SK-N-SH treated with all-trans-retinoic acid at 6 μM for 48 hours (cell line): ENCODE results near the gene RASSF9.

Experiments
- CSRNP3 ChIP-seq: fragments of 250-450 bp; sonication (Bioruptor Pico); IDR thresholded peaks from 2 replicates; pipeline ENCODE4 v1.5.1; 2021; ENCODE audit warnings: mild to moderate bottlenecking, moderate library complexity
- ISL1 ChIP-seq: fragments of 250-450 bp; sonication (Bioruptor Pico); IDR thresholded peaks from 2 replicates; pipeline ENCODE4 v2.1.2; 2022; ENCODE audit warnings: mild to moderate bottlenecking, moderate library complexity
- SNAI2 ChIP-seq: fragments of 250-450 bp; sonication (Bioruptor Pico); IDR thresholded peaks from 2 replicates; pipeline ENCODE4 v1.5.0; 2020; ENCODE audit warnings: mild to moderate bottlenecking, moderate library complexity
- TSHZ2 ChIP-seq: fragments of 250-450 bp; sonication (Bioruptor Pico); IDR thresholded peaks from 2 replicates; pipeline ENCODE4 v1.5.0; 2020; ENCODE audit warnings: mild to moderate bottlenecking, moderate library complexity
- ZFP30 ChIP-seq: fragments of 450-650 bp; formaldehyde crosslinking; IDR thresholded peaks from 2 replicates; pipeline ENCODE4 v1.5.0; 2022; ENCODE audit warnings: mild to moderate bottlenecking, moderate library complexity
- ZNF70 ChIP-seq: fragments of 450-650 bp; formaldehyde crosslinking; IDR thresholded peaks from 2 replicates; pipeline ENCODE4 v1.5.0; 2020; ENCODE audit warnings: mild to moderate bottlenecking, moderate library complexity

- no peak for TF ChIP-seq ISL1
- no peak for TF ChIP-seq CSRNP3 (CRISPR knock-in tag)
- TF ChIP-seq ZFP30 (CRISPR knock-in tag), result no peak
- no peak for TF ChIP-seq ZNF70 (CRISPR knock-in tag)
- TF ChIP-seq SNAI2 (CRISPR knock-in tag), result no peak
- TF ChIP-seq TSHZ2 (CRISPR knock-in tag), result no peak
Measured at GRCh38 chr12:85823436-85824180, 12.6 kb downstream of the RASSF9 start.
